Ammon's horn (tissue), 1 donor: ENCODE measurements around the gene FAU.

Source experiments
- DNase-seq: peaks from one replicate; pipeline ENCODE4 v3.0.0-alpha.2; 2016; ENCODE audit warnings: low spot score

The FAU gene

GRCh38 chr11:65072631-65072966 is 49.3 kb downstream of the FAU start:
- DNase-seq: no peak

GRCh38 chr11:65071907-65072630 is 49.9 kb downstream of the FAU start:
- DNase-seq: no peak
